Activated naive CD4-positive, alpha-beta T cell treated with anti-CD3 and anti-CD28 coated beads, Interleukin-2, amount 50 U/mL, for 16 hours (primary cell): ENCODE results near the gene KCNS3.
"Not testable (repeated sequence)": the region's sequence is repeated elsewhere in the genome, so short reads cannot be mapped to it uniquely, and the experiment has no call there.

ENCODE experiments used
- DNase-seq: peaks from one replicate; pipeline ENCODE4 v3.0.0-alpha.2; 2020

Gene KCNS3

DNA sequence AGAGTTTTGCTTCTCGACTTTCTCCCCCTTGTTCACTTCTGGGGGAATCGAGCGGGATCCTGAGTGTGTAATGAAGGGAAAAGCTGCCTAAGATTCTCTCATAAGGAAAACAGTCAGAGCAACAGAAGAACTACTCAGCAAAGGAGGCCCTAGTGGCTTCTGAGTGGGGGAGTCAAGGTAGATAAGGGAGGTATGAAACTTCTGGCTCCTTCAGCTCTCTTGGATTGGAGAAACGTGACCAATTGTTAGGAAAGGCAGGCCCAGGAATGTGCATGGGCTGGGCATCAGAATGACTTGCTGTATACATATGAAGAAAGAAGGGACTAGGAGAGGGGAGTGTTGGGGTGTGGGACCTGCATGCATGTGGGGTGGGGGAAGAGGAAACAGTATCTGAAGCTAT lies 73.1 kb downstream of the KCNS3 start:
- no peak for DNase-seq

DNA sequence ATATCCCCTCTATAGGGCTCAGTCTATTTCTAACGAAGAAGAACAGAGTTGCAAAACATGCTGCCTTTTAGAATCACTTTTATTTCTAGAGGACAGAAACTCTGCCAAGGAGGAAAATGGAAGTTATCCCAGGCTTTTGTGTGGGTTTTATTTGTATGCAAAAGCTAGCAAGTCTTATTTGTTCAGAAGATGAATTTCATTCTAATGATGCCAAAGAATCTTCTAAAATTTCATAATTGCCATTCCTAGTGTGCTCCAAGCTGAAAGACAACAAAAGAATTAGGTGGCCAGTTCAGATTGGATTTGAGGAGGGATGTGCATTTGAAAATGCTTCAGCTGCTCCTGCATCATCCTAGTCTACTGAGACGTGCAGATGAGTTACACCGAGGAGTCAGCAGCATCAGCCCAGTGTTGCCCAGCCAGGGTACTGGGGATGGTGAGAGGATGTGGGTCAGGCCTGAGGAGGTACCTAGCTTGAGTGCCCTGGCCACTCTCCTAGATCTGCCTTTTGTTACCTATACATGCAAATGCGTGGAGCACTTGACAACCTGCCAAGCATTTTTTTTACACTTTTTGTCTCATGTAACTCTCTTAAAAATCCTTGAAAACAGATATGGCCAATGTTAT lies 80.1 kb downstream of the KCNS3 start:
- no peak for DNase-seq

DNA sequence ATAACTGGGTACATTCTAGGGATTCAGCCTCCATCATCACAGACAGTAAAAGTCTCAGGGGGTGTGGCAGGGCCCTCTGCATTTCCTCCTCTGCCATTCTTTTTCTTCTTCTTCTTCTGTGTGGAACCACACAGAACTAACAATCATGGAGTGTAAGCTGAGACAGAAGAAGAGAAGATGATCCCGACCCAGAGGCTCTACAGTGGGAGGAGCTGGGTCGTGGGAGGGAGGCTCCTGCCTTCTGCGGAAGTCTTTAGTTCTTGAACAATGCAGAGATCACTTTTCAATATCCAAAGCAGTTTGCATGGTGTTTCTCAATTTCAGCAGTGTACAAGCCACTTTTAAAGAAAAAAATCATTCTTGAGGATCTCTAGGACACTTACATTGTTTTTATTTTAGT lies 80.9 kb downstream of the KCNS3 start:
- no peak for DNase-seq

DNA sequence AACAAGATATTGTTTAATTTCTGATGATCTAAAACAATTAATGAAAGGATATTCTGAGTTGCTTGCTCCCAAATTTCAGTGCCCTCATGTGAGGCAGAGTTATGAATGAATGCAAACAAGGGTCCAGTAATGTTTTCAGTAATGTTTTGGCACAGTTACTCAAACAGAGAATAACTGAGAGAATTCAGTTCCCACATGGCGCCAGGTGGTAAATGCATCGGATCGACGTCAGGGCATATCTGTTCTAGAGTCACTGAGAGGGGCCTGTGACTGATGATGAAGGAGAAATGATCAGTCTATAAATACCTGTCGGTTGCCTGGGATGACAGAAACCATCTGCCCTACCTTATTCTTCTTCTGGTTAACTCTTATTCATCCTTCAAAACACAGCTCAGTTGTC lies 81.4 kb downstream of the KCNS3 start:
- DNase-seq: no peak

DNA sequence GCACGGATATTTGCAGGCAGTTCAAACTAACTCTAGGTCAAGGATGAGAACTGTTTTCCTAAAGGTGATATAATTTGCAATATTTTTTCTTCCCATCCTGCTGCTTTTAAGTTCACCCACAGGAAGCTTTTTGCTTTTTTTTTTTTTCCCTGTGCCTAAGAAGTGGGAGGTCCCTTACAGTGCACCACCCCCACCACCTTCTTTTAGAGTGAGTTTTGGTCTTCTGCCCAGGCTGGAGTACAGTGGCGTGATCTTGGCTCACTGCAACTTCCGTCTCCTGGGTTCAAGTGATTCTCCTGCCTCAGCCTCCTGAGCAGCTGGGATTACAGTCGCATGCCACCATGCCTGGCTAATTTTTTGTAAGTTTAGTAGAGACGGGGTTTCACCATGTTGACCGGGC lies 82.5 kb downstream of the KCNS3 start:
- DNase-seq: no peak

DNA sequence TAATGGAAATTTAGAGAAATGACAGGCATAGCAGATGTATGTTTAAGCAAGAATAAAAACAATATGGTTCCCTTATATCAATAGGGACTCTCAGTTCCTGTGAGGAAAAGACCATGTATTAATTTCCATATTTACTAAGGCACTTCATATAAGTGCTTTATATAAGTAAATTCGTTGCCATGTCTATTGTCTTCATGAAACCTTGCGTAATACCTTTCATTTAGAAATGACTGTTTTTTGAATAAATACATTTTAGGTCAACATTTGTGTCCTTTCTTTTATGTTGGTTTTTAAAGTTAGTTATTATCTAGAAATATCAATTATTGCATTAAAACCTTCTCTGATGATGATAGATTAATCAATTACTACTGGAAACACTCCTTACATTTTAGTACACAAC lies 83.3 kb downstream of the KCNS3 start:
- no peak for DNase-seq

DNA sequence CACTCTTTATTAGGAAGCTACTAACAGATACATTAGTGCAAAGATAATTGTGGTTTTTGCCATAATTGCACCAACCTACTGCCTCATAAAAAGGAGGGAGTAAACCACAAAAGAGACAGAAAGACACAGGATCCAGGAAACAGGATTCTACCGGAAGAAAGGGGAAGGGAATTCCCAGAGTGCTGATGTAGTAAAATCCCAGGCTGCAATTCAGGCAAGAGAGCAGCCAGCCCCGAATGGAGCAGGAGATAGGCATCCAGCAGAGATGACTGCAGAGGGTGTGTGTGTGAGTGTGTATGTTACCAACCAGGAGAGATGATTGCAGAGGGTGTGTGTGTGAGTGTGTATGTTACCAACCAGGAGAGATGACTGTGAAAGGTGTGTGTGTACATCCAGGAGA lies 84.4 kb downstream of the KCNS3 start:
- no peak for DNase-seq

DNA sequence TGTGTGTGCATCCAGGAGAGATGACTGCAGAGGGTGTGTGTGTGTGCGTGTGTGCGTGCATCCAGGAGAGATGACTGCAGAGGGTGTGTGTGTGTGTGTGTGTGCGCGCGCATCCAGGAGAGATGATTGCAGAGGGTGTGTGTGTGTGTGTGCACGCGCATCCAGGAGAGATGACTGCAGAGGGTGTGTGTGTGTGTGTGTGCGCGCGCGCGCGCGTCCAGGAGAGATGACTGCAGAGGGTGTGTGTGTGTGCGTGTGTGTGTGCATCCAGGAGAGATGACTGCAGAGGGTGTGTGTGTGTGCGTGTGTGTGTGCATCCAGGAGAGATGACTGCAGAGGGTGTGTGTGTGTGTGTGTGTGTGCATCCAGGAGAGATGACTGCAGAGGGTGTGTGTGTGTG lies 85.1 kb downstream of the KCNS3 start:
- DNase-seq: not testable (repeated sequence)

DNA sequence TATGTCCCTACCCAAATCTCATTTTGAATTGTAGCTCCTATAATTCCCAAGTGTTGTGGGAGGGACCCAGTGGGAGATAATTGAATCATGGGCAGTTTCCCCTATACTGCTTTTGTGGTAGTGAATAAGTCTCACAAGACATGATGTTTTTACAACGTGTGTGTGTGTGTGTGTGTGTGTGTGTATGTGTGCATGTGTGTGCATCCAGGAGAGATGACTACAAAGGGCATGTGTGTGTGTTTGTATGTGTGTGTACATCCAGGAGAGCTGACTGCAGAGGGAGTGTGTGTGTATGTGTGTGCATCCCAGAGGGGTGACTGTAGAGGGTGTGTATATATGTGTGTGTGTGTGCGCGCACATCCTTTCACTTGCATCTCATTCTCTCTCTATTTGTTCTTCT lies 86.7 kb downstream of the KCNS3 start:
- DNase-seq: no peak

DNA sequence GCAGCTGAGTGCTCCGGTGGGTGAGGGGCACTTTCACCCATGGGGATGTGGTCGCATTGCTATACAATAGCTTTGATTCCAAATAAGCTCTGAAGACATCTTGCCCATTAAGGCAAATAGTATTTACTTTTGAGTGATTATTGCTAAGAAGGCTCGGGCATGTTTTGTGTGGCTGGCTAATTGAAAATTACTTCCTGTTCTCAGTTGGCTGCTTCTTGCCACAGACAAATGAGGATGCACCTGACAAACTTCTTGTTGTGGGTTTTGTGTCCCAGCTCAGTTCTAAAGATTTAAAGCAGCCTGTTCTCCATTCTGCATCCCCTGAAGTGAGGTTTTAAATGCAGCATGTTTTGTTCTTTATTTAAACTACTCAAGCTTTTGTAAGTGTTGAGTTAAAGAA lies 88.3 kb downstream of the KCNS3 start:
- no peak for DNase-seq

DNA sequence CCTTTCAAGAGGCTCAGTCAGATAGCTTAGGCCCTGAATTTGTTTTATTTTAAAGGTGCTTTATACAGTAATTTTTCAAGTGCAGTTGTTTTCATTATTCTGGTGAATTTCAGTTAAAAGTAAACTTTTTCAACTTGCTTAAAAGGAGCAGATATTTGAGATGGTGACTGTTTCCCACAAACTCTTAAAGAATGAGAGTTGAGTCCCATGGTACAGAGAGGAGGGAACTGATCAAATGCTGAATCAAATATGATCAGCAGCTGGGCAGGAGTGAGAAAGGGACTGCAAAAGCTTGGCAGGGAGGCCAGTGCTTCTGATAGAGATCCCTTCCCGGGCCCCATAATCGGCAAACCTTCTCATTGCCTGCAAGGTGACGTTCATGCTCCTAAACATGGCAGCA lies 91.2 kb downstream of the KCNS3 start:
- DNase-seq: no peak

DNA sequence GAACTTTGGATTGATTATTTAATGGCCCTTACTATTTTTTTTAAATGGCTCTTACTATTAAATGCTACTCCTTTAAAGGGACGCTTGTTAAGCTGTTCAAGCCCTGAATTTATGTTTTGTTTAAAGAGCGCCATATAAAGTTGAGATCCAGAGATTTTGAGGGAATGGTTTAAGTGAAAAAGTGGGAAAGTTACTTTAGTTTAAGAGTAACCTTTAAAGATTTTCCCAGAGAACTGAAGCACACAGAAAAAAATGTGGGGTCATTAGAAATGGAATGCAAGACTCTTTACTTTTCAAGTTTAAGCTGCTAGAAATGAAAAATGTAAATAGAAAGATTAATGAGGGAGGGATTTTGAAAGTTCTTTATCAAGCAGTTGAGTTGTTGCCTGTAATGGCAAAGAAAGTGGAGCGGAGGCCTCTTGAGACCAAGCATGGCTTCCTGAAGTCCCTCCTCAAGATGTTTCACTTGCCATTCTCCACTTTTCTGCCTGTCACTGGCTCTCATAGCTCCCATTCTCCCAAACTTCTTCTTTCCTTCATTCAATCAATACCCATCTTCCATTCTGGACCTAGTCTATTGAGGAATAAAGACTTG lies 93.2 kb downstream of the KCNS3 start:
- no peak for DNase-seq

DNA sequence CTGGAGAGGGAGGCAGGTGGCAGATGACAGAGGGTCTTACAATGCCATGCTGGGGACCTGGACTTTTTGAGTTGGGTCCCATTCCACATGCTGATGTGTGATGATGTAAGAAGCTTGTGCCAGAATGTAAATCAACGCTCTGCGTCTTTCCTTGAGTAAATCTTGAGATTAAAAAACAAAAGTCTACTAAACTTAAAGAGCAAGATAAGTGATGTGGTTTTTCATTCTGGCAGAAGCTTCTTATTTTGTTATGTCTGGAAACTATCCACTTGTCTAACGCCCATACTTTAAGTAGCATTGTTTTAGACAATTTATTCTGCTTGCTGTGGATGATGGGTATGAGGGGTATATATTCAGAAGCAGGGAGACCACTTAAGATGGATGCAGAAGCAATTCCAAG lies 94.5 kb downstream of the KCNS3 start:
- no peak for DNase-seq

DNA sequence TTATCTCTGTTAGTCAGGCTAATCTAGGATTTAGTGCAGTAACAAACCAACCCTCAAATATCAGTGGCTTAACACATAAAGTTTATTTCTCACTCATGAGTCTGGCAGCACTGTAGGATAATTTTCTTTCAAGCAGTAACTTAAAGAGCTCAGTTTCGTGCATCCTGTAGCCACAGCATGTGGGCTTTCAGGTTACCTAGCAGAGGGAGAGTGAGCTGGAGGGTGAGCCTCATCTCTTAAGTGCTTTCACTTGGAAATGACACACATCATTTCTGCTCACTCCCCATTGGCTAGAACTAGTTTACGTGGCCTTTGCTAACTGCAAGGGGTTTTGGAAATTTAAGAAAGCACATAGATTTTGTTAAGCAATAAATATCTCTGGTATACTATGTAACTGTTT lies 96.9 kb downstream of the KCNS3 start:
- DNase-seq: no peak

DNA sequence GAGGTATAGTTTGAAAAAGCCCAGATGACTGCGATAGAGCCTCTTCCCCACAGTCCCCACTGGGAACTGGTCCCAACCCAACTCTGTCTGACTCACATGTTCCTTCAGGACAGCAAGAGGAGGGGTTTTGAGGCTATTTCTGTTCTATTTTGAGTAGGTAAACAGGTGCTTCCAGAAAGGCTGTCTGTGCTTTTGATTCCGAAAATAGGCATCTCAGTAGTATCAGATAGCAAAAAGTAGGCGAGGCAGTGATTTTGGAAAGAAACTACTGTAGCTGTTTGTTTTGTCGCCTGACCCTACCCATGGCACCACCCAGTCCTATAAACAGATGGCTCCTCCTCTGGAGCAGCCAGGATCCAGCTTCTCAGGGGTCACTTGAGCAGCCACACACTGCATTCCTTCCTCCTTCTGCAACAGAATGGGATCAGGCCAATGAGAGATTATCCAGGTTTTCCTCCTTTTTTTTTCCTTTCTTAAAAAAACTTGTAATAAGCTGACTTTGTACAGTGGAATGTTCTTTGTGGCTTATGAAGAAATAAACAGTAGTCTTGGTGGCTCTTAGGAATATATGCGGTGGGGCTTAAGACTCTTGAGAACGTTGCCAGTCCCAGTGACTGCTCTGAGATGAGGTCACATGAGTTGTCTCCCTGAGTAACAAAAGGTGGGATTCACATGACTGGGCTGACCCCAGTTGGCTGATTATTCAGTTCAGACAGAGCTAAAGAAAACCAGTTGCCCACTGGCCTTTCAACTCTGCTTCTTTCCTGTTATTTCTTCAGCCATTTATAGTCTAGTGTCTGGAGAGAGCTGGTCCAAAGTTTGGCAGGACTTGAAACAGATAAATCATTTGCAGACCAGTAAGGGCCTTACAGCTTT lies 98.6 kb downstream of the KCNS3 start:
- no peak for DNase-seq

DNA sequence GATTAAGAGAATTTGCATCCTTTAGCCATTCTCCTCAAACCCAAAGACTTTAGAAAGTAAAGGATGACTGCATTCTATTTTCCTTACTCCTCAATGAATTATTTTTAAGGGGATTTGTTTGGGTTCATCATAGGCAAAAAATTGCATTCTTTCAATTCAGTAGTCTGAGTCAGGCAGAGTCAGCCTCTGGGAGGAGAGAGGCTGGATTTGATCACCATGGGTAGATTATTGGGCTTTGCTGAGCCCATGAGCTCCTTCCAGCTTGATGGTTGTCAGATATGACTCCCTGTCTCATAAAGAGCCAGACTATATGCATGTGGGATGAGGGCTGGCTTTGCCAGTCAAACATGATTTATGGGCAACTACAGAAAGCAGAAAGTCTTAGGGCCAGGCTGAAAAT lies 101.2 kb downstream of the KCNS3 start:
- no peak for DNase-seq

DNA sequence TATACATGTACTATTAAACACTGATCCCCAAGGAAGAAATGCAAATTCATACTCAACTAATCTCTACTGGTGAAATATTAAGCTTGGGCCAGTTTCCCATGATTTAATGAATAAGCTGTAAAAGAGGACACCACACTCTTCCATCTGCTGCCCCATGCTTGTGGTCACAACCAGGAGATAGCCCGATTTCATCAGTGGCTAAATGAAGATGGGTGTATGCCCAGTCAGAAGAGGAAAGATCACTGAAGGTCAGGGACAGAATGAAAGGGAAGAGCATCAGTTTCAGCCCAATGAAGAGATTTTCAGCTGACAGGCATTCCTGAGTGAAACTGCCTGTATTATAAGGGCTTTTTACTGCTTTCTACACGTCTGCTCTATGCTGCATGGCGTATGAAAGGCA lies 103.5 kb downstream of the KCNS3 start:
- no peak for DNase-seq
